GM10847 (cell line): ENCODE data around the gene SEC31B.

Source experiments
- POLR2A ChIP-seq: IDR thresholded peaks from 2 replicates; pipeline ENCODE4 v1.6.1; 2011; ENCODE audit not compliant: insufficient read length; ENCODE audit errors: extremely low read depth

SEC31B gene

DNA sequence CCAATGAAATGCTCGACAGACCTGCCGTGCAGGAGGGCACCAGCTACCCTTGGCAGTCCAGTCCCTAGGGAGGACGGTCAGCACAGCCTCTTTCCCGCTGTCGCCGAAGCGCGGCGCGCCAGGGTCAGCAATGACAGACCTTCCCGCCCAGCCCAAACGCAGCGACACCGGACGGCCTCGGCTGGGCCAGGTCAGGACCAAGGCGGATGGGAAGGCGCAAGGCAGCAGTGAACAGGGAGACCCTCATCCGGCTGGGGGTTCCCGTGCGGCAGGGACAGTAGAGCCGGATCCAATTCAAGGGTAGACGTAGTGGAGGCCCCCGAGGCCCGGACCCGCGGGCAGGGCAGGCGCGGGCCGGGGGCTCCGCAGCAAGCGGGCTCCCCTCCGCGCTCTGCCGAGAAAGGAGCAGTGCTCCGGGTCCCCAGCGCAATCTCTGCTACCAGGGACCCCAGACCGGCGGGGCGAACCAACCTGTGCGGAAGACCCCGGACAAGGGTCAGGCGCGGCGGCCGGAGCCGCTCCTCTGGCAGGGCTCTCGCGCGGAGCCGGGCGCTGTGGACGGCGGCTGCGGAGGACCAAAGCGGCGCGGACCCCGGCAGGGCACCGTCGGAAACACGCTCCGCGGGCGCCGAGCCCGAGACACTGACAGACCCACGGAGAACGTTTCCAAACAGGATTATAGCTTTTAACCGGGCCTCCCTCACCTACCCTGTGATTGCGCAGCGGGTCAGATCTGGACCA lies at the start of gene SEC31B:
Gene SEC31B (minus strand): TSS at position 551 of the 741 bp plus-strand sequence. CDS start 2,909 bp downstream, outside the sequence.
- TF ChIP-seq POLR2A: no peak

GRCh38 chr10:100568912-100569311 lies 49.3 kb upstream of the SEC31B start:
- TF ChIP-seq POLR2A: no peak

DNA sequence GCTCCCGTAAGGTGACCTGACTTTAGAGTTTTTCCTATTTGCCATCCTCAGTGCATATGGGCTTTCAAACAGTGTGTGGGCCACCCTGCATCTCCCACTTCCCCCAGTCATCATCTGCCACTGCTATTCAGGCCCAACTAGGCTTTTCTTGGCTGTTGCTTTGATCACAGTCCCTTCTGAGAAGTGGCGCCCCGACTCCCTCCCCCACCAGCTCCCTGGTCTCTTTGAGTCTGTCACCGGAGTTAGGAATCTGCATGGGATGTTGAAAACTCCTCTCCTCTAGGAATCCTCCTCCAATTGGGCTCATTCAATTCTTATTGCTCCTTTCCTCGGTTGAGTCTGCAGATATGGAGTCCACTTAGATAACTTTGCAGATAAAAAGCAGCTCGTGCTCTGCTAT lies 48.2 kb upstream of the SEC31B start:
- no peak for TF ChIP-seq POLR2A

- TF ChIP-seq POLR2A: no peak
Measured at GRCh38 chr10:100567249-100567648, 47.6 kb upstream of the SEC31B start.

DNA sequence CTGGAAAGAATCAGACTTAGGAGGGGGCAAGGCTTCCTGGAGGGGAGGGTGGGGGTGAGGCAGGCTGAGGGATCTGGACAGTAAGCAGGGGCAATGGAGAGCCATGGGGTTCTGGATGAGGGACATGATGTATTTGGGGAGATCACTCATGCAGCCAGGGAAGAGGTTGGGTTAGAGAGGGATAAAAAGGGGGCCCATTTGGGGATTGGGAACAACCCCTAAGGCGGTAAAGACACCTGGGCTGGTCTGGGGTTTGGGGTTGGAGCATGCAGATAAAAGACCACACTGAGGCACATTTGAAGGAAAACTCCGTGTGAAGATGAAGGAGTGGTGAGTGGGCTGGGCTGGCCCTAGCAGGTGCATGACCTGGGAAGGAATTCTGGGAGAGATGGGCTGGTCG lies 46.9 kb upstream of the SEC31B start:
- no peak for TF ChIP-seq POLR2A

DNA sequence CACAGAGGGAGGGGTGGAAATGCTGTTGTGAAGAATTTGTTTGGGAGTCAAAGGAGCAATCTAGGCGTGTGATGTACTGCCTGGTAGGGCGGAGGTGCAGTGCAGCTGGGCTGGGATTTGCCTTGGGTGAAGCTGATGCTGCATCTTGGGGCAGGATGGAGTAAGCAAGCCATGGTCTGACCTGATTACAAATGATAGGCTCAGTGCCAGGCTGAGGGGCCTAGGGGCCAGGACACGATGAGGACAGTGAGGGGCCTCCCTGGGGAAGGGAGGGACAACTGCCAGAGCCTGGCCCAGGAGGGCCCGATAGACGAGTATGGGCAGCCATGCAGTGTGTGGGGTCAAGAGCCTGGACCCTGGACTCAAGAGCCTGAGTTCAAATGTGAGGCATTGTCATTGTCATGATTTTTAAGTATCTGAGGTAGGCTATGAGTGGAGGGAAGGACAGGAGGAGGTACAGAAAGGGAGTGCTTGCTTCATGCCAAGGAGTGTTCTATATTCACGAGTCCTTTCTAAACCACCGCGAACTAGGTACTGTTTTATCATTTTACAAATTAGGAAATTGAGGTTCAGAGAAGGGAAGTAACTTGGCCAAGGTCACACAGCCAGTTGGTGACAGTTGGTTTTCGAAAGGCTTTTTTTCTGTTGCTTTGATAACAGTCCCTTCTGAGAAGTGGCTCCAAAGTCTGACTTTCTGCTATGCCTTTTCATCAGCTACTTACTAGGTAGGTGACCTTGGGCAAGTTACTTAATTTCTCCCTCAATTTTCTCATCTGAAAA lies 45.7 kb upstream of the SEC31B start:
- no peak for TF ChIP-seq POLR2A

DNA sequence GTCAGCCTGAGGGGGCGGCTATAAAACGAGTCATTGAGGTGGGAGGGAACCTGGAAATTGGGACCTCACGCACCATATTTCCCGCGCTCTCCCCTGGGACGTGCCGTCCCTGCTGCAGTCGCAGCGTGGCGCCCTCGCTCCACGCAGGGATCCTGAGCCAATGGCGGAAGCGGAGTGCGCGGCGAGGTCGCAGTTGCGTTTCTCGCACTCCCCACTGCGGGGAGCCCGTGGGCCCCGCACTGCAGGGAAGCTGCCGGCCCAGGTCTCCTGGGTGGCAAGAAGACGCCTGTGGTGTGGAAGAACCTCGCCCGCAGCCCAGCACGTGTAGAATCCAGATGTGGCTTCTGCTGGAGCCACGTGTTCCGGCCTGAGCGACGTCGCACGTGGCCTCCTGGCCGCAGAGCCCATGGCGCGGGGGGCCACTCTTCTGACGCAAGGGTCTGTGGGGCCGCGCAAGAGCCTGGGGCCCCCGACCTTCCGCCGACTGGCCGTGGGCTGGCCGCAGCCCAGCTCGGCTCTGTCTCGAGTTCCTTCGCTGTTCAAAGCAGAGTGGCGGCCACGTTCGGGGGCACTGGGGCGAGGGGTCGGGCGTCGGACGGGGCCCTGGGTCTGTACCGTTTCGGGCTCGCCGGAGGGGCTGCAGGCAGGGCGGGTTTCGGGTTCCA lies 42.5 kb upstream of the SEC31B start:
- no peak for TF ChIP-seq POLR2A

DNA sequence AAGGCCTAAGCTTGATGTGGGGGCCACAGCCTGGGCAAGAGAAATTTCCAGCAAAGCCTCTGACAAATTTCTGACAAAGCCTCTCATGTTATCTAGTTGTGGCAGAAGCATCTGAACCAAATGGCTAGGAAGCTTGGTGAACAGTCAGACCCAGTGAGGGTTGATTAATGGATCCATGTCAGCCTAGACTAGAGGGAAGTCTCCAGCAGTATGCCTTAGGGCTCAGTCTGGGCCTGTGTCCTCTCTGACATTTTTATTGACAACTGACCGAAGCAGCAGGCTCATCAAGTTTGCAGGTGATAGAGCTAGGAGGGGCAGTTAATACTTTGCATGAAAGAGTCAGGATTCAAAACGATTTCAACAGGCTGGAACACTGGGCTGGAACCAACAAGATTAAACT lies 41.3 kb upstream of the SEC31B start:
- TF ChIP-seq POLR2A: no peak

GRCh38 chr10:100560248-100560647 lies 40.6 kb upstream of the SEC31B start:
- TF ChIP-seq POLR2A: no peak

- TF ChIP-seq POLR2A: no peak
Measured at GRCh38 chr10:100554902-100555301, 35.2 kb upstream of the SEC31B start.

GRCh38 chr10:100553929-100554328 lies 34.3 kb upstream of the SEC31B start:
- TF ChIP-seq POLR2A: no peak

GRCh38 chr10:100551738-100552137 lies 32.1 kb upstream of the SEC31B start:
- no peak for TF ChIP-seq POLR2A

DNA sequence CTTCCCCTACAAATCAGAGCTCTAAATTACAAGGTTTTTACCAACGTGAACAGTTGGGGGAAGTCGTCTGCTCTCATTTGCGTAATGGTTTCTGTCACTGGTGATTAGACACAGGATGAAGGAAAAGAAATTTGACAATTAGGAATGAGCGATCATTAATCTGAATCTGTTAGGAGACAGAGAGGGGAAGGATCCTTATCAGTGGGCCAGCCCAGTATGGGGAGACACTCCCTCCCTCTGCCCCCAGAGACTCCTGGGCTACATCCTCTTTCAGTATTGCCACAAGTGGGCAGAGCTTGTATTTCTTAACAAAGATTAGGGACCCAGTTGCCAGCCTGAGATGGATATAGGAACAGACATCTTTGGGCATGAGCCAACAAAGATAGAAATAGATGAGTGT lies 31.5 kb upstream of the SEC31B start:
- no peak for TF ChIP-seq POLR2A

DNA sequence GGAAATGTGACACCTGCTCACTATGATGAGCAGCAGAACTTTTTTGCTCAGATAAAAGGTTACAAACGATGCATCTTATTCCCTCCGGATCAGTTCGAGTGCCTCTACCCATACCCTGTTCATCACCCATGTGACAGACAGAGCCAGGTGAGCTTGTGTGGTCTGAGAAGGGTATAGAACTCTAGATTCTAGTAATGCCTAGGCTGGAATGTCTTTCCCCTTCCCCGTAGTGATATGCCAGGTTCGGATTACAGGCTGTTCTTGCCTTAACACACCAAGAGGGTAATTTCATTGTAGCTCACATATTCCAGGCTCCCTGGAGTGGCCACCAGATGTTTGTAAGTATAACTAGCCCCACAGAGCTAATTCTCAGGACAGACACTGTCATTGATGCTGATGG lies 25.3 kb upstream of the SEC31B start:
- no peak for TF ChIP-seq POLR2A

DNA sequence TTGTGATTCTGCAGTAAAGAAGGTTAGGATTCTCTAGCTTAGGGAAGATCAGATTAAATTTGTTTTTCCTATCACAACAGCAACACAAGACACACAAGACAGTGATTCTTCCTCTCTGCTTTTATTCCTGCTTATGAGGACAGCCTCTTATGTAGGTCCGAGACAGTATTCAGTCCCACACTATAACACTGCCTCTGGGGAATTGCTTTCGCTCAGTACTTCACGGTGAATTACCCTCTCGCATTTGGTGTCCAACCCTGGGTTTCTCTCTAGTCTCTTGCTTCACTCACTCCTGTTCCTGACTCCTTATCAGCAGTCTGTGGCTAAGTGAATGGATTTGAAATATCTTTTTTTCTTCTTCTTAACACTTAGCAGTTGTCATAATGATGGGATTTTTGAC lies 17.8 kb upstream of the SEC31B start:
- TF ChIP-seq POLR2A: no peak
